B cell (primary cell): ENCODE measurements around the gene PLD1. TPM values are rescaled to one million over a fixed set of nuclear protein-coding genes. Genes with fewer than 3 reads are reported as not detected.

Source experiments
- ATAC-seq: fragments of 200-7000 bp; cut with Tn5 transposase; one replicate; pipeline ENCODE4 v1.10.0; 2021; ENCODE audit warnings: low read depth, mild to moderate bottlenecking, moderate number of reproducible peaks, moderate library complexity
- CTCF ChIA-PET: fragments of 350-600 bp; sonication (Branson Sonifier 250); formaldehyde crosslinking; loops from one replicate; lab custom pipeline; 2021; ENCODE audit warnings: antibody characterized with exemption, inconsistent platforms; lab: Charles Lee
- POLR2A ChIA-PET: fragments of 350-600 bp; sonication (Branson Sonifier 250); formaldehyde crosslinking; loops from one replicate; lab custom pipeline; 2021; ENCODE audit warnings: antibody characterized with exemption; lab: Charles Lee
- DNase-seq: peaks from one replicate; pipeline ENCODE4 v3.0.0; 2013
- H2AFZ ChIP-seq: 2 replicates; pipeline ENCODE4 v1.6.1; 2012; ENCODE audit warnings: mild to moderate bottlenecking, low read depth, low read length; ENCODE audit not compliant: insufficient read depth, poor library complexity, severe bottlenecking
- H3K27ac ChIP-seq, 2 donors: 1 replicate in 1 of 2; 2 replicates in 1 of 2; pipeline ENCODE4 v1.5.1; 2012 to 2013; ENCODE audit warnings: low read length in 2 of 2, mild to moderate bottlenecking in 2 of 2, moderate library complexity in 1 of 2
- H3K27me3 ChIP-seq, 4 experiments: fragments of 200-600 bp in 1 of 4; sonication (generic) in 1 of 4; replicated peaks in 1 of 4; 1 replicate in 2 of 4; 2 replicates in 2 of 4; pipeline versions ENCODE4 v1.6.1 to v1.7.0; 2013 to 2016; ENCODE audit warnings: low read length in 3 of 4, mild to moderate bottlenecking in 2 of 4, mixed read lengths in 1 of 4, moderate library complexity in 1 of 4; ENCODE audit not compliant: insufficient read depth in 4 of 4, control insufficient read depth in 3 of 4; ENCODE audit errors: control extremely low read depth in 1 of 4
- H3K36me3 ChIP-seq, 2 experiments: replicated peaks in 1 of 2; 1 replicate in 1 of 2; 2 replicates in 1 of 2; pipeline versions ENCODE4 v1.6.1 to v1.7.1; 2013; ENCODE audit warnings: low read length in 1 of 2; ENCODE audit not compliant: insufficient read depth in 2 of 2, control insufficient read depth in 1 of 2; ENCODE audit errors: control extremely low read depth in 1 of 2, extremely low read depth in 1 of 2
- H3K4me1 ChIP-seq, 2 donors: fragments of 200-600 bp in 1 of 2; sonication (generic) in 1 of 2; 1 replicate in 1 of 2; 2 replicates in 1 of 2; pipeline versions ENCODE4 v1.5.1 to v1.6.1; 2013 to 2017; ENCODE audit warnings: low read length in 2 of 2; ENCODE audit not compliant: control insufficient read depth in 2 of 2, insufficient read depth in 2 of 2
- H3K4me2 ChIP-seq: replicated peaks from 2 replicates; pipeline ENCODE3; 2012; ENCODE audit warnings: mild to moderate bottlenecking, low read depth, low read length; ENCODE audit not compliant: poor library complexity, severe bottlenecking
- H3K4me3 ChIP-seq, 5 experiments: fragments of 200-600 bp in 1 of 5; sonication (generic) in 1 of 5; 1 replicate in 3 of 5; 2 replicates in 2 of 5; pipeline versions ENCODE4 v1.5.1 to v1.7.0; 2011 to 2016; ENCODE audit warnings: low read length in 4 of 5, mild to moderate bottlenecking in 4 of 5, low read depth in 2 of 5, control low read depth in 1 of 5, moderate library complexity in 1 of 5; ENCODE audit not compliant: insufficient read depth in 1 of 5; ENCODE audit errors: control extremely low read depth in 1 of 5, extremely low read depth in 1 of 5
- H3K79me2 ChIP-seq: fragments of 200-600 bp; sonication (generic); one replicate; pipeline ENCODE4 v1.6.0; 2016; ENCODE audit warnings: low read length; ENCODE audit not compliant: control insufficient read depth, insufficient read depth
- H3K9ac ChIP-seq: fragments of 200-600 bp; sonication (generic); 2 replicates; pipeline ENCODE4 v1.6.1; 2017; ENCODE audit warnings: mild to moderate bottlenecking, low read length, moderate library complexity
- H3K9me3 ChIP-seq, 3 donors: one replicate each; pipeline versions ENCODE4 v1.6.1 to v1.7.1; 2013; ENCODE audit warnings: low read length in 2 of 3; ENCODE audit not compliant: control insufficient read depth in 2 of 3, insufficient read depth in 1 of 3; ENCODE audit errors: control extremely low read depth in 1 of 3
- H4K20me1 ChIP-seq: 2 replicates; pipeline ENCODE4 v1.6.0; 2012; ENCODE audit warnings: mild to moderate bottlenecking, low read length; ENCODE audit not compliant: insufficient read depth, control insufficient read depth, poor library complexity, severe bottlenecking
- H3K27ac Mint-ChIP-seq: one replicate; pipeline ENCODE4 v1.8.0; 2021; ENCODE audit warnings: mixed read lengths
- H3K27me3 Mint-ChIP-seq: one replicate; pipeline ENCODE4 v1.8.0; 2021; ENCODE audit warnings: mixed read lengths
- H3K4me1 Mint-ChIP-seq: one replicate; pipeline ENCODE4 v1.8.0; 2021; ENCODE audit warnings: mixed read lengths
- H3K4me3 Mint-ChIP-seq: one replicate; pipeline ENCODE4 v1.8.0; 2021; ENCODE audit warnings: mixed read lengths
- H3K9me3 Mint-ChIP-seq: one replicate; pipeline ENCODE4 v1.8.0; 2022; ENCODE audit warnings: mixed read lengths; ENCODE audit not compliant: insufficient read depth
- CTCF ChIP-seq: fragments of 200-600 bp; IDR thresholded peaks from one replicate; pipeline ENCODE4 v1.8.0; 2022; ENCODE audit warnings: antibody characterized with exemption, mild to moderate bottlenecking
- EZH2 ChIP-seq: IDR thresholded peaks from 2 replicates; pipeline ENCODE4 v1.6.1; 2012; ENCODE audit warnings: borderline replicate concordance, low read depth, mild to moderate bottlenecking, moderate library complexity, low read length; ENCODE audit not compliant: insufficient read depth, poor library complexity, severe bottlenecking
- WGBS: methylation state at CpG from one replicate; pipeline ENCODE4 v1.1.5; 2013; ENCODE audit warnings: missing lambda C conversion rate; ENCODE audit not compliant: insufficient coverage; 5-methylcytosine and 5-hydroxymethylcytosine counted together
- intact Hi-C: fragments of 100-400 bp; cut with micrococcal nuclease; formaldehyde crosslinking; loops from one replicate; pipeline ENCODE4 v1.10.0; 2022
- polyA plus RNA-seq: library from polyadenylated mRNA; depleted of rRNA; stranded (reverse); fragments of >200 nt; gene quantifications from 2 replicates; pipeline ENCODE4 v1.2.3, GENCODE V29; 2012
- total RNA-seq, 2 donors: library from RNA; stranded (reverse); fragments of 120-200 nt in 1 of 2; gene quantifications; 1 replicate in 1 of 2; 2 replicates in 1 of 2; pipeline versions ENCODE4 v1.2.3 to v1.2.4, GENCODE V29; 2013 to 2022

Gene PLD1
- total and polyA plus RNA-seq, 2 donors (not counting 1 experiment from before 2014, with no cell fraction given), result 0.24 to 0.52 TPM

- Mint-ChIP-seq H3K4me1 (no peaks in the 10 kb centered on the region), H3K27me3 (peaks cover 6% of the 10 kb centered on the region), H3K4me3 (no peak overlapping the region), H3K27ac (no peak overlapping the region), H3K9me3 (no peaks in the 10 kb centered on the region)
- DNase-seq (no peak), ATAC-seq (no peak)
- Histone ChIP-seq H3K9me3 (no peaks in the 10 kb centered on the region), H3K4me3 (no peak overlapping the region), H3K9ac (no peak overlapping the region), H3K36me3 (no peaks in the 10 kb centered on the region), H3K27ac (no peak overlapping the region), H3K79me2 (no peaks in the 10 kb centered on the region), H3K27me3 (no peaks in the 10 kb centered on the region), H3K4me1 (no peaks in the 10 kb centered on the region), H2AFZ (no peak overlapping the region), H3K4me2 (no peak overlapping the region), H4K20me1 (no peaks in the 10 kb centered on the region)
- intact Hi-C loops, result no loop called here
- no peak for TF ChIP-seq EZH2
- TF ChIP-seq CTCF, result no peak
- CTCF ChIA-PET, result no interaction called here
- POLR2A ChIA-PET, result no interaction called here
- WGBS, result 84% methylated on average over 8 of the region's 8 CpGs
Observed at GRCh38 chr3:171775943-171776342, 34.3 kb downstream of the PLD1 start.

- peaks cover 7% of the 10 kb centered on the region for H3K27me3 Mint-ChIP-seq
- no peaks in the 10 kb centered on the region for H3K9me3 ChIP-seq
- H3K4me3 ChIP-seq, result no peak overlapping the region
- CTCF ChIA-PET, result no interaction called here
- no peak overlapping the region for H3K4me2 ChIP-seq
- no peak overlapping the region for H3K27ac ChIP-seq
- POLR2A ChIA-PET, result no interaction called here
- no peaks in the 10 kb centered on the region for H4K20me1 ChIP-seq
- no peaks in the 10 kb centered on the region for H3K27me3 ChIP-seq
- H3K4me1 Mint-ChIP-seq, result no peaks in the 10 kb centered on the region
- H3K79me2 ChIP-seq, result no peaks in the 10 kb centered on the region
- no peak overlapping the region for H3K4me3 Mint-ChIP-seq
- ATAC-seq, result no peak
- no peak overlapping the region for H2AFZ ChIP-seq
- H3K36me3 ChIP-seq, result no peaks in the 10 kb centered on the region
- H3K9ac ChIP-seq, result no peak overlapping the region
- H3K4me1 ChIP-seq, result no peaks in the 10 kb centered on the region
- no peak overlapping the region for H3K27ac Mint-ChIP-seq
- no peak for DNase-seq
- no peaks in the 10 kb centered on the region for H3K9me3 Mint-ChIP-seq
- TF ChIP-seq CTCF (no peak), EZH2 (no peak)
- intact Hi-C loops, result no loop called here
- 89% methylated on average over 6 of the region's 6 CpGs for WGBS
Observed at GRCh38 chr3:171774521-171774920, 35.8 kb downstream of the PLD1 start.
